Measurements from ENCODE around the gene ARSK. TPM values are rescaled to one million over a fixed set of nuclear protein-coding genes. Genes with fewer than 3 reads are reported as not detected.
A peak's percentile ranks its signal among the peaks of the same experiment; 100 is the strongest.

Gene ARSK
- total RNA-seq, 2 donors from 2014 or later: 7.3 to 23.3 TPM

DNA sequence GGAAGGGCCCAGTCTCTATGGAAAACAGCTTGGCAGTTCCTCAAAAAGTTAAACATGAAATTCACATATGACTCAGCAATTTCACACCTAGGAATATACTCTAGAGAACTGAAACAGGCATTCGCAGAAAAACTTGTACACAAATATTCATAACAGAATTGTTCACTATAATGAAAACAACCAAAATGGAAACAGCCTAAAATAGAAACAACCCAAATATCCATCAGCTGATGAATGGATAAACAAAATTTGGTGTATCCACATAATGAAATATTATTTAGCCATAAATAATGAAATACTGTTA is 60.2 kb downstream of the ARSK start:
- TF ChIP-seq CTCF (IDR thresholded peaks at IDR 0.05): no peak
- TF ChIP-seq POLR2AphosphoS5 (IDR thresholded peaks at IDR 0.05): no peak
- TF ChIP-seq POLR2A (IDR thresholded peaks at IDR 0.05): no peak
- 91% methylated on average over 1 of the region's 1 CpG for WGBS
- H3K27ac ChIP-seq: no peak overlapping the region
- no peak for DNase-seq (ENCODE audit: low spot score)
- no peaks in the 10 kb centered on the region for H3K27me3 ChIP-seq (replicated peaks; ENCODE audit: insufficient read depth)
- intact Hi-C loops (cut with DNase I): no loop called here
- no peaks in the 10 kb centered on the region for H3K9me3 ChIP-seq
- no peaks in the 10 kb centered on the region for H3K36me3 ChIP-seq
- no peaks in the 10 kb centered on the region for H3K4me1 ChIP-seq (replicated peaks)
- H3K4me3 ChIP-seq: no peak overlapping the region

DNA sequence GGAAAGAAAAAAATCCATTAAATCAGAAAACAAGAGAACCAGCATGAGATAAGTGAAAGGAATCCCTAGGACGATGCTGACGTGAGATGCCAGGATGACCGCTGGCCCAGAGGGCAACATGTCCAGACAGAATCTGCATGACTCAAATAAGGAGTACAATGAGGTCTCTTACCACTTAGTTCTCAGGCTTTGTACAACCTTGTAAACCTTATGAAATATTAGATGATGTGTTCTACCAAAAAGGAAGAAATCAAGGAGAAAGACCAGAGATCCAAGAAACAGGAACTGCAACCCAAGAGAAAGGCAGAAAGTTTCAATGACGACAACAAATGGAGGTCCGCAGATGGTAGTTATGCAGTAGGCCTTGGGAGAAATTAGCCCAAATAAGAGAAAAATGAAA is 62.2 kb downstream of the ARSK start:
- H3K9me3 ChIP-seq: no peaks in the 10 kb centered on the region
- DNase-seq (ENCODE audit: low spot score): no peak
- TF ChIP-seq POLR2A (IDR thresholded peaks at IDR 0.05) (no peak), CTCF (IDR thresholded peaks at IDR 0.05) (no peak), POLR2AphosphoS5 (IDR thresholded peaks at IDR 0.05) (no peak)
- intact Hi-C loops (cut with DNase I): no loop called here
- H3K27ac ChIP-seq: no peak overlapping the region
- 88% methylated on average over 5 of the region's 5 CpGs for WGBS
- no peaks in the 10 kb centered on the region for H3K27me3 ChIP-seq (replicated peaks; ENCODE audit: insufficient read depth)
- H3K4me3 ChIP-seq: no peak overlapping the region
- H3K36me3 ChIP-seq: no peaks in the 10 kb centered on the region
- no peaks in the 10 kb centered on the region for H3K4me1 ChIP-seq (replicated peaks)

DNA sequence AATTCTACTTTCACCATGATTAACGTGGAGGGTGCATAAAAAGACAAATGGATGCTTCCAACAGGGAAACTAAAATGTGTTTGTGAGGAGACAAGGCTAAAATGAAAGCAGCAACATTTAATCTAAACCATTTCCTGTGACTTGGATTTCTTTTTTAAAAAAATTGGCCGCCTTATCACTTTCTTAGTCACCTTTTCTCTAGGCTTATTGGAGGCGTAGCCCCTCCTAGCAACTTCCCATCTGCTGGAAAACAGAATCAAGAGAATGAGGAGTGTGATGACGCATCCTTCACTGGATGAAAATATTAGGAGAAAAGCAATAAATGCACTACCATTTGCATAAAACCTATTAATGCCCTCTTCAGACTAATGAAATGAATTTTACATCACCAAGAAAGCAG is 64.2 kb downstream of the ARSK start:
- no peak for DNase-seq (ENCODE audit: low spot score)
- no peaks in the 10 kb centered on the region for H3K4me1 ChIP-seq (replicated peaks)
- H3K4me3 ChIP-seq: no peak overlapping the region
- TF ChIP-seq POLR2A (IDR thresholded peaks at IDR 0.05) (no peak), CTCF (IDR thresholded peaks at IDR 0.05) (no peak), POLR2AphosphoS5 (IDR thresholded peaks at IDR 0.05) (no peak)
- H3K36me3 ChIP-seq: no peaks in the 10 kb centered on the region
- intact Hi-C loops (cut with DNase I): no loop called here
- no peaks in the 10 kb centered on the region for H3K27me3 ChIP-seq (replicated peaks; ENCODE audit: insufficient read depth)
- H3K27ac ChIP-seq: no peak overlapping the region
- H3K9me3 ChIP-seq: no peaks in the 10 kb centered on the region
- 94% methylated on average over 4 of the region's 4 CpGs for WGBS

DNA sequence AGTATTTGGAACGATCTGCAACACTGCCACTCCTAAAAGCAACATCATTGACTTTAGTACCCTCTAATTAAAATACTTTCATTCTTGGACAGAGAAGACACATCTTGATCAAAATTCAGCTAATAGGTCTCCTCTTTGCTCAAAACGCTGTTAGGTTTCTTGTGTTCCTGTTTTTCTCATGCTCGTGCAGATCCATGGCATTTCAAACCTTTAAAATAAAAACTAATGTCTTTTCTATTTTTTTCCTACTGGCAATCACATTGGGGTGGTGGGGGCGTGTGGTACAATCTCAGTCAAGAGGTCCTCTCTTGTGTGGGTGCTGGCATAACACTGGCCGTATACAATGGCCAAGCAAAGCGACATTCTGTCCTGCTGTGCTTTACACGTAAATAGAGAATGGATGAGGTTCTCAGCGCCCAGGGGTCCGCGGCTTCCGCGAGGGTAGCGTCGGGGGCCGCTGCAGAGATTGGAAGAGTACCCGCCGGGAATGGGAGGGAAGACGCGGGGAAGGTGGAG is 64.7 kb downstream of the ARSK start:
- intact Hi-C loops (cut with DNase I): no loop called here

More for the DNA sequence above, 64.7 kb downstream of the ARSK start:
- H3K27ac ChIP-seq: peak overlapping the region in 1 of 2 donors; percentile 65
- H3K36me3 ChIP-seq: no peaks in the 10 kb centered on the region
- no peak for TF ChIP-seq POLR2A (IDR thresholded peaks at IDR 0.05)
- TF ChIP-seq CTCF (IDR thresholded peaks at IDR 0.05): no peak
- TF ChIP-seq POLR2AphosphoS5 (IDR thresholded peaks at IDR 0.05): no peak
- 18% methylated on average over 19 of the region's 19 CpGs for WGBS
- no peaks in the 10 kb centered on the region for H3K9me3 ChIP-seq
- H3K4me3 ChIP-seq: peak overlapping the region; percentile 39 to 50
- no peaks in the 10 kb centered on the region for H3K4me1 ChIP-seq (replicated peaks)
- no peak for DNase-seq (ENCODE audit: low spot score)
- H3K27me3 ChIP-seq (replicated peaks; ENCODE audit: insufficient read depth): no peaks in the 10 kb centered on the region

Data from prostate gland (tissue), 2 donors.